ENCODE results near the gene DEPDC5. TPM values are rescaled to one million over a fixed set of nuclear protein-coding genes. Genes with fewer than 3 reads are reported as not detected.

The DEPDC5 gene
- total and polyA plus RNA-seq, 10 of the 15 experiments (the other 5 are each of a cell fraction or from before 2014, with no cell fraction given) = 3.0 to 38.9 (median 22.8) TPM

DNA sequence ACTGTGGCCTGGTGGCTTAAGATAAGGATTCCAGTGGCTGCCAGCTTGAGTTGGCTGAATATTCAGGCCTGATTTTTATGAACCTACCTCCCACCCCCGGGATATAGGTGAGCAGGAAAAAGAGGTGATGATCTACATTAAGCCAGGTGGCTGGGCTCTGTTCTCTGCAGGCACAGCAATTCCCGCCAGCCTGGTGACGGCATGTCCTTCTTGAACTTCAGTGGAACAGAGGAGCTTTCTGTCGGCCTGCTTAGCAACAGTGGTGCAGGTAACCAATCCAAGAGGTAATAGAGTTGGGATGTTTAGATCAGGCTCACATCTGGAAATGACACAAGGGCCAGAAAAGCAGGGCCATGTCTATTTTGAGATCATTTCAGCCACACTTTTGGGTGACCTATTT lies 68.7 kb downstream of the DEPDC5 start:
- H3K79me2 ChIP-seq (ENCODE audit: control insufficient read depth, insufficient read depth, low read length) = no peaks in the 10 kb centered on the region
- H2AFZ ChIP-seq (ENCODE audit: control insufficient read depth, low read depth, low read length) = no peak overlapping the region
- in situ Hi-C loops (cut with MboI) = no loop called here
- SMC1A ChIA-PET (ENCODE audit: uncharacterized antibody, unreplicated experiment) = no interaction called here
- POLR2A ChIA-PET = no interaction called here
- FAIRE-seq = no peak
- no peaks in the 10 kb centered on the region for H3K9me3 ChIP-seq (replicated peaks; ENCODE audit: control insufficient read depth, insufficient read depth, low read length)
- CTCF ChIA-PET = no interaction called here
- no peaks in the 10 kb centered on the region for H3K4me1 ChIP-seq (ENCODE audit: control insufficient read depth, insufficient read depth, low read length)
- TF ChIP-seq SIX5 (IDR thresholded peaks at IDR 0.05; ENCODE audit: low read depth, low read length, severe bottlenecking) (no peak), BCL3 (IDR thresholded peaks at IDR 0.05; ENCODE audit: borderline replicate concordance, insufficient read depth, low read depth, low read length, poor library complexity, severe bottlenecking) (no peak), POLR2AphosphoS2 (IDR thresholded peaks at IDR 0.05; ENCODE audit: low read depth, low read length) (no peak)
- TF ChIP-seq, protein P1, sequence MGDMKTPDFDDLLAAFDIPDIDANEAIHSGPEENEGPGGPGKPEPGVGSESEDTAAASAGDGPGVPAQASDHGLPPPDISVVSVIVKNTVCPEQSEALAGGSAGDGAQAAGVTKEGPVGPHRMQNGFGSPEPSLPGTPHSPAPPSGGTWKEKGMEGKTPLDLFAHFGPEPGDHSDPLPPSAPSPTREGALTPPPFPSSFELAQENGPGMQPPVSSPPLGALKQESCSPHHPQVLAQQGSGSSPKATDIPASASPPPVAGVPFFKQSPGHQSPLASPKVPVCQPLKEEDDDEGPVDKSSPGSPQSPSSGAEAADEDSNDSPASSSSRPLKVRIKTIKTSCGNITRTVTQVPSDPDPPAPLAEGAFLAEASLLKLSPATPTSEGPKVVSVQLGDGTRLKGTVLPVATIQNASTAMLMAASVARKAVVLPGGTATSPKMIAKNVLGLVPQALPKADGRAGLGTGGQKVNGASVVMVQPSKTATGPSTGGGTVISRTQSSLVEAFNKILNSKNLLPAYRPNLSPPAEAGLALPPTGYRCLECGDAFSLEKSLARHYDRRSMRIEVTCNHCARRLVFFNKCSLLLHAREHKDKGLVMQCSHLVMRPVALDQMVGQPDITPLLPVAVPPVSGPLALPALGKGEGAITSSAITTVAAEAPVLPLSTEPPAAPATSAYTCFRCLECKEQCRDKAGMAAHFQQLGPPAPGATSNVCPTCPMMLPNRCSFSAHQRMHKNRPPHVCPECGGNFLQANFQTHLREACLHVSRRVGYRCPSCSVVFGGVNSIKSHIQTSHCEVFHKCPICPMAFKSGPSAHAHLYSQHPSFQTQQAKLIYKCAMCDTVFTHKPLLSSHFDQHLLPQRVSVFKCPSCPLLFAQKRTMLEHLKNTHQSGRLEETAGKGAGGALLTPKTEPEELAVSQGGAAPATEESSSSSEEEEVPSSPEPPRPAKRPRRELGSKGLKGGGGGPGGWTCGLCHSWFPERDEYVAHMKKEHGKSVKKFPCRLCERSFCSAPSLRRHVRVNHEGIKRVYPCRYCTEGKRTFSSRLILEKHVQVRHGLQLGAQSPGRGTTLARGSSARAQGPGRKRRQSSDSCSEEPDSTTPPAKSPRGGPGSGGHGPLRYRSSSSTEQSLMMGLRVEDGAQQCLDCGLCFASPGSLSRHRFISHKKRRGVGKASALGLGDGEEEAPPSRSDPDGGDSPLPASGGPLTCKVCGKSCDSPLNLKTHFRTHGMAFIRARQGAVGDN (IDR thresholded peaks at IDR 0.05) = no peak
- H3K4me2 ChIP-seq (ENCODE audit: control insufficient read depth, insufficient read depth) = no peak overlapping the region
- H4K20me1 ChIP-seq (ENCODE audit: control insufficient read depth, insufficient read depth) = no peaks in the 10 kb centered on the region
- no peaks in the 10 kb centered on the region for H3K27me3 ChIP-seq (replicated peaks in 1 of 2; ENCODE audit: control insufficient read depth in 2 of 2, insufficient read depth in 2 of 2, low read length in 1 of 2)
- H3K9ac ChIP-seq (ENCODE audit: control insufficient read depth, insufficient read depth, low read length) = no peak overlapping the region
- no peak overlapping the region for H3K27ac ChIP-seq (ENCODE audit: control insufficient read depth, insufficient read depth)
- RAD21 ChIA-PET (ENCODE audit: unreplicated experiment) = no interaction called here
- H3K4me3 ChIP-seq = no peak overlapping the region
- WGBS (ENCODE audit: insufficient coverage, insufficient replicate concordance, low lambda C conversion rate, missing lambda C conversion rate) = 96% methylated on average over 4 of the region's 4 CpGs
- ATAC-seq = no peak
- BruUV-seq (replicated peaks) = no TSS peak
- no peak for DNase-seq (ENCODE audit: low read depth, low spot score)
- intact Hi-C loops (cut with micrococcal nuclease; ENCODE audit: unreplicated experiment) = no loop called here
- H3K36me3 ChIP-seq (ENCODE audit: control insufficient read depth in 2 of 2, insufficient read depth in 2 of 2, low read length in 1 of 2) = peaks cover 22 to 44% of the 10 kb centered on the region in 2 experiments
